ENCODE results near the gene DHRS12.

DHRS12 gene

GRCh38 chr13:51803422-51804294 is at the start of gene DHRS12:
Gene DHRS12, minus strand, starts transcription at chr13:51804163. Its CDS starts 4,504 bp downstream, at chr13:51799659.
- peak within 1 kb of the TSS; percentile 87 to 98 (median 95) for H3K27ac Mint-ChIP-seq
- H3K36me3 Mint-ChIP-seq (ENCODE audit: low read depth): no peaks in the 10 kb centered on the region
- no peaks in the 10 kb centered on the region for H3K9me3 Mint-ChIP-seq
- peaks cover 8% of the 10 kb centered on the region for H3K27me3 Mint-ChIP-seq (ENCODE audit: low read depth)
- peak within 1 kb of the TSS; percentile 89 to 97 (median 93) for H3K4me3 Mint-ChIP-seq
- TF ChIP-seq CTCF (IDR thresholded peaks at IDR 0.05; ENCODE audit: unreplicated experiment in 3 of 3): no peak
- H3K4me1 Mint-ChIP-seq: peaks cover 17% of the 10 kb centered on the region

- H3K36me3 Mint-ChIP-seq (ENCODE audit: low read depth): no peaks in the 10 kb centered on the region
- peaks cover 9% of the 10 kb centered on the region for H3K27me3 Mint-ChIP-seq (ENCODE audit: low read depth)
- TF ChIP-seq CTCF (IDR thresholded peaks at IDR 0.05; ENCODE audit: unreplicated experiment in 3 of 3): peak; percentile 12 to 35 (median 20)
- no peak overlapping the region for H3K27ac Mint-ChIP-seq
- H3K4me1 Mint-ChIP-seq: no peaks in the 10 kb centered on the region
- no peaks in the 10 kb centered on the region for H3K9me3 Mint-ChIP-seq
- H3K4me3 Mint-ChIP-seq: no peak overlapping the region
Measured at GRCh38 chr13:51849145-51850101, 45.5 kb upstream of the DHRS12 start.

- no peak for TF ChIP-seq CTCF (IDR thresholded peaks at IDR 0.05; ENCODE audit: unreplicated experiment in 3 of 3)
- H3K4me3 Mint-ChIP-seq: no peak overlapping the region
- H3K9me3 Mint-ChIP-seq: no peaks in the 10 kb centered on the region
- H3K36me3 Mint-ChIP-seq (ENCODE audit: low read depth): no peaks in the 10 kb centered on the region
- peaks cover 11% of the 10 kb centered on the region for H3K27me3 Mint-ChIP-seq (ENCODE audit: low read depth)
- no peak overlapping the region for H3K27ac Mint-ChIP-seq
- no peaks in the 10 kb centered on the region for H3K4me1 Mint-ChIP-seq
Measured at GRCh38 chr13:51848674-51849073, 44.7 kb upstream of the DHRS12 start.

GRCh38 chr13:51846756-51847155 is 42.8 kb upstream of the DHRS12 start:
- Mint-ChIP-seq H3K9me3 (no peaks in the 10 kb centered on the region), H3K36me3 (ENCODE audit: low read depth) (no peaks in the 10 kb centered on the region), H3K27me3 (ENCODE audit: low read depth) (peaks cover 11% of the 10 kb centered on the region), H3K4me3 (no peak overlapping the region), H3K4me1 (no peaks in the 10 kb centered on the region), H3K27ac (no peak overlapping the region)
- TF ChIP-seq CTCF (IDR thresholded peaks at IDR 0.05; ENCODE audit: unreplicated experiment in 3 of 3): no peak

- Mint-ChIP-seq H3K27me3 (ENCODE audit: low read depth) (peaks cover 4% of the 10 kb centered on the region), H3K36me3 (ENCODE audit: low read depth) (no peaks in the 10 kb centered on the region), H3K4me1 (no peaks in the 10 kb centered on the region), H3K4me3 (peak overlapping the region in 2 of 3 experiments; percentile 19 to 50), H3K27ac (peak overlapping the region in 1 of 3 experiments; percentile 61), H3K9me3 (no peaks in the 10 kb centered on the region)
- TF ChIP-seq CTCF (IDR thresholded peaks at IDR 0.05; ENCODE audit: unreplicated experiment in 3 of 3): no peak
Measured at GRCh38 chr13:51845574-51846318, 41.8 kb upstream of the DHRS12 start.
